Right lobe of liver (tissue), 6 donors: Measurements from ENCODE around the gene VPS35L. TPM values are rescaled to one million over a fixed set of nuclear protein-coding genes. Genes with fewer than 3 reads are reported as not detected.

Experiments
- ATAC-seq, 4 donors: fragments of 200-7000 bp; cut with Tn5 transposase; one replicate each; pipeline ENCODE4 v1.9.1; 2020; ENCODE audit warnings: mild to moderate bottlenecking in 4 of 4, moderate library complexity in 4 of 4
- DNase-seq, 3 donors: peaks; one replicate each; pipeline ENCODE4 v3.0.0-alpha.2; 2020
- H3K27ac ChIP-seq, 3 donors: fragments of 200-600 bp; one replicate each; pipeline ENCODE4 v1.8.0; 2022
- H3K27me3 ChIP-seq, 2 donors: fragments of 200-600 bp; one replicate each; pipeline ENCODE4 v1.8.0; 2022
- H3K36me3 ChIP-seq, 4 donors: fragments of 200-600 bp; sonication (generic) in 1 of 4; one replicate each; pipeline versions ENCODE4 v1.5.1 to v1.8.0; 2017 to 2022; ENCODE audit warnings: control low read depth in 1 of 4
- H3K4me1 ChIP-seq, 4 donors: fragments of 200-600 bp; sonication (generic) in 1 of 4; one replicate each; pipeline versions ENCODE4 v1.5.1 to v1.8.0; 2017 to 2022; ENCODE audit warnings: control low read depth in 1 of 4
- H3K4me3 ChIP-seq, 3 donors: fragments of 200-600 bp; one replicate each; pipeline ENCODE4 v1.8.0; 2022
- H3K9me3 ChIP-seq, 4 donors: fragments of 200-600 bp; sonication (generic) in 1 of 4; one replicate each; pipeline versions ENCODE4 v1.5.1 to v1.8.0; 2017 to 2022; ENCODE audit warnings: control low read depth in 1 of 4
- POLR2A ChIP-seq: fragments of 450-650 bp; IDR thresholded peaks from one replicate; pipeline ENCODE4 v1.6.1; 2017; ENCODE audit warnings: antibody characterized with exemption, mild to moderate bottlenecking
- WGBS: methylation state at CpG from one replicate; pipeline ENCODE4 v1.1.6; 2018; ENCODE audit warnings: low coverage, low lambda C conversion rate; ENCODE audit not compliant: insufficient coverage; ENCODE audit errors: missing lambda C conversion rate; 5-methylcytosine and 5-hydroxymethylcytosine counted together
- intact Hi-C, 2 donors: fragments of 100-400 bp; cut with DNase I; formaldehyde crosslinking; loops; one replicate each; pipeline versions ENCODE4 v1.11.2 to v1.14.1; 2022
- total RNA-seq, 6 experiments: library from RNA; depleted of rRNA in 2 of 6; stranded (reverse); fragments of >200 nt in 2 of 6; fragmentation: NEBNext Ultra II Directional in 3 of 6; extraction: Animal tissue kit (Norgen Biotek cat#: 25700) in 3 of 6; gene quantifications; one replicate each; pipeline versions ENCODE4 v1.1.0 to v1.2.4, GENCODE V29; 2016 to 2023
- TF ChIP-seq, protein P1 (sequence below), 4 donors: fragments of 200-600 bp in 3 of 4; fragments of 450-650 bp in 1 of 4; IDR thresholded peaks; one replicate each; pipeline versions ENCODE4 v1.5.1 to v1.8.0; 2016 to 2022; ENCODE audit warnings: antibody characterized with exemption in 4 of 4, mild to moderate bottlenecking in 2 of 4
- donor health status: DM: no; HTN: yes; CAD: no.
- donor health status: DM: no; HTN: no; CAD: no.
- donor health status: DM: no; HTN: no; CAD: no.
- donor health status: DM: no; HTN: yes; CAD: no.
- donor health status: DM: no; HTN: yes; CAD: no.

The VPS35L gene
- total RNA-seq, 6 experiments from 2014 or later: 19.3 to 24.3 (median 20.4) TPM

DNA sequence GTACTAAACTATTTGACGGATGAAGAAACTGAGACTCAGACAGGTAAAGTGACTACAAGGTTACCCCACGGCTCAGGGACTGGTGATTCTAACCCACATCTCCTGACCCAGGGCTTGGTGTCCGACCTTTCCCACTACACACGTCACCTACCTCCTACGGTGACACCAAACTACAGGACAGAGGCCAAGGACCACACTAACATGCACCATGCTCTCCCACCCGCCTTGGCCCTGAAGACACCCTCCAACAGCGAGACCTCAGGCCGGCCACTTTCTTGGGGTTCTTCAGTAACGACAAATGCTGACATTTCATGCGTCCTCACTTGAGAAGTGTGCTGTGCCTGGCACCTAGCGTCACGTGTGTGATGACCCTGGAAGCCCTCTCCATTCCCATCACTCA lies 156.1 kb downstream of the VPS35L start:
- TF ChIP-seq, protein P1, sequence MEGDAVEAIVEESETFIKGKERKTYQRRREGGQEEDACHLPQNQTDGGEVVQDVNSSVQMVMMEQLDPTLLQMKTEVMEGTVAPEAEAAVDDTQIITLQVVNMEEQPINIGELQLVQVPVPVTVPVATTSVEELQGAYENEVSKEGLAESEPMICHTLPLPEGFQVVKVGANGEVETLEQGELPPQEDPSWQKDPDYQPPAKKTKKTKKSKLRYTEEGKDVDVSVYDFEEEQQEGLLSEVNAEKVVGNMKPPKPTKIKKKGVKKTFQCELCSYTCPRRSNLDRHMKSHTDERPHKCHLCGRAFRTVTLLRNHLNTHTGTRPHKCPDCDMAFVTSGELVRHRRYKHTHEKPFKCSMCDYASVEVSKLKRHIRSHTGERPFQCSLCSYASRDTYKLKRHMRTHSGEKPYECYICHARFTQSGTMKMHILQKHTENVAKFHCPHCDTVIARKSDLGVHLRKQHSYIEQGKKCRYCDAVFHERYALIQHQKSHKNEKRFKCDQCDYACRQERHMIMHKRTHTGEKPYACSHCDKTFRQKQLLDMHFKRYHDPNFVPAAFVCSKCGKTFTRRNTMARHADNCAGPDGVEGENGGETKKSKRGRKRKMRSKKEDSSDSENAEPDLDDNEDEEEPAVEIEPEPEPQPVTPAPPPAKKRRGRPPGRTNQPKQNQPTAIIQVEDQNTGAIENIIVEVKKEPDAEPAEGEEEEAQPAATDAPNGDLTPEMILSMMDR (IDR thresholded peaks at IDR 0.05): no peak
- no peak for TF ChIP-seq POLR2A
- peaks cover 0 to 12% (median 0%) of the 10 kb centered on the region in 4 donors for H3K36me3 ChIP-seq
- intact Hi-C loops: no loop called here

DNA sequence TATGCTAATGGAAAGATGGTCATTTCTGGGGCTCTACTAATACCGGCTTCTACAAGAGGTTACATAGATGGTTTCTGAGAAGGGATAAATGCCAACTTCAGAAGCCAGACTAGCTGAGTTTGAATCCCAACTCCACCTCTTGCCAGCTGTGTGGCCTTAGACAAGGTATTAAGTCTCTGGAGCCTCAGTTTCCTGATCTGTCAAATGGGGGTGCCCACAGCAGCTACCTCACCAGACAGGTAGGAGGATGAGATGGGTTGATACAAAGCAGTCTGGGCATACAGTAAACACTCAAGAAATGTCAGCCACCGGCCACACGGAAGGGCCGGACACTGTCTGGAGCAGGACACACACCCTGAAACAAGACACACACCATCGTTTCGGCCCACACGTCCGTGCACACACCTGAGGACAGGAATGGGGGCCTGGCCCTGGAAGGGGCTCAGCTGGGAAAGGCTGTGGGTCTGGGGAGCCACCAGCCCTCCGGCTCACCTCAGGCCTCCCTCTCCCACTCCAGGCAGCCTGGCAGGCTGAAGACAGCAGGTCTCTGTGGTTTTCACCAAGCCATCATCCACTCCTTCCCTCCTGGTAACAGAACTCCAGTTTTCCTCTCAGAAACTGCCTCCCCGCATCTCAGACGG lies 157.0 kb downstream of the VPS35L start:
- no peak for DNase-seq
- intact Hi-C loops: no loop called here

More for the DNA sequence above, 156.1 kb downstream of the VPS35L start:
- H3K27ac ChIP-seq: no peak overlapping the region
- H3K9me3 ChIP-seq: no peaks in the 10 kb centered on the region
- no peaks in the 10 kb centered on the region for H3K27me3 ChIP-seq
- DNase-seq (no peak), ATAC-seq (no peak)
- peaks cover 0 to under 1% (median under 1%) of the 10 kb centered on the region in 4 donors for H3K4me1 ChIP-seq
- no peak overlapping the region for H3K4me3 ChIP-seq
- no CpG with 5 or more reads among the region's 12 CpGs for WGBS

DNA sequence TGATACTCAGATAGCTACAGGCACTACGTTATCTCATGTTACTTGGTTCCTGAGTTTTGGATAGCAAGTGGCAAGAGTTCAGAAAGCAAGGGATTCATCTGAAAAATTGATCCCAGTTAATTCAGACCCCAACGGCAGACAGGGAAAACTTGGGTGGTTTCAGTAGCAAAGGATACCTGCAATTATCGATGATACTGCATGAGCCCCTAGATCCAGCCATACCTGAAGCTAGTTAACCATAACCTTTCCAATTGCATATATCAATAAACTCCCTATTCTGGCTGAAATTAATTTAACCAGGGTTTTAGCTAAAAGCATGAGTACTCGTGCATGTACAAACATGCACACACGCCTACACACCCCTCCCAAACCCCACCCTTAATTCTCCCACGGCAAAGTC lies 158.2 kb downstream of the VPS35L start:
- H3K9me3 ChIP-seq: no peaks in the 10 kb centered on the region
- H3K27ac ChIP-seq: no peak overlapping the region
- DNase-seq (no peak), ATAC-seq (no peak)
- TF ChIP-seq, protein P1 (IDR thresholded peaks at IDR 0.05): no peak
- no peak for TF ChIP-seq POLR2A
- H3K27me3 ChIP-seq: no peaks in the 10 kb centered on the region
- peaks cover 0 to 12% (median 0%) of the 10 kb centered on the region in 4 donors for H3K36me3 ChIP-seq
- WGBS: 91% methylated on average over 4 of the region's 6 CpGs
- no peak overlapping the region for H3K4me3 ChIP-seq
- intact Hi-C loops: no loop called here
- peaks cover 0 to 8% (median 3%) of the 10 kb centered on the region in 4 donors for H3K4me1 ChIP-seq

More for the DNA sequence above, 157.0 kb downstream of the VPS35L start:
- 95% methylated on average over 2 of the region's 11 CpGs for WGBS
- Histone ChIP-seq H3K4me1 (peaks cover 0 to 8% (median 3%) of the 10 kb centered on the region in 4 donors), H3K36me3 (peaks cover 0 to 12% (median 0%) of the 10 kb centered on the region in 4 donors), H3K27me3 (no peaks in the 10 kb centered on the region), H3K9me3 (no peaks in the 10 kb centered on the region), H3K27ac (no peak overlapping the region), H3K4me3 (no peak overlapping the region)
- no peak for TF ChIP-seq POLR2A
- TF ChIP-seq, protein P1 (IDR thresholded peaks at IDR 0.05): no peak
- ATAC-seq: no peak

GRCh38 chr16:19715566-19715965 lies 160.1 kb downstream of the VPS35L start:
- H3K27me3 ChIP-seq: no peaks in the 10 kb centered on the region
- ATAC-seq (no peak), DNase-seq (no peak)
- no peaks in the 10 kb centered on the region for H3K9me3 ChIP-seq
- no peak overlapping the region for H3K4me3 ChIP-seq
- H3K27ac ChIP-seq: no peak overlapping the region
- peaks cover 0 to 9% (median 0%) of the 10 kb centered on the region in 4 donors for H3K36me3 ChIP-seq
- intact Hi-C loops: no loop called here
- 98% methylated on average over 5 of the region's 5 CpGs for WGBS
- TF ChIP-seq, protein P1 (IDR thresholded peaks at IDR 0.05): no peak
- no peak for TF ChIP-seq POLR2A
- H3K4me1 ChIP-seq: peaks cover 0 to 11% (median 3%) of the 10 kb centered on the region in 4 donors
